ENCODE measurements around the gene AGBL1.
"Not testable (repeated sequence)": the region's sequence is repeated elsewhere in the genome, so short reads cannot be mapped to it uniquely, and the experiment has no call there.

AGBL1 gene

DNA sequence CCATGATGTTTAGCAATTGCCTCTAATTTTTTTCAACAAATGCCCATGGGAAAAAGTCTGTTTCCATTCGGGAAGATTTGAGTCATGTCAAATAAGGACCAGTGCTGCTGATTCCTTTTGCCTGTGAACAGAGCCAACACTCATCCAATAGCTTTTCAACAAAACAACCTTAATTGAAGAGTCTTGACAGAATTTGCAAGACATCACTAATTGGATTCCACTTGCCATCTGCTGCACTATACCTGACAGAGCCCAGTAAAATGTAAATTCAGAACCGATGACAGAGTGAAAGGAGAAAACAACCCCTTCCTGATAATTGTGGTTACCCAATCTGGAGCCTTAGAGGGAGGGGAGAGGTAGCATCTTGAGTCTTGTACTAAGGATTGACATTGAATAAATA is 426.7 kb downstream of the AGBL1 start:
- DNase-seq (ENCODE audit: low spot score) = no peak

DNA sequence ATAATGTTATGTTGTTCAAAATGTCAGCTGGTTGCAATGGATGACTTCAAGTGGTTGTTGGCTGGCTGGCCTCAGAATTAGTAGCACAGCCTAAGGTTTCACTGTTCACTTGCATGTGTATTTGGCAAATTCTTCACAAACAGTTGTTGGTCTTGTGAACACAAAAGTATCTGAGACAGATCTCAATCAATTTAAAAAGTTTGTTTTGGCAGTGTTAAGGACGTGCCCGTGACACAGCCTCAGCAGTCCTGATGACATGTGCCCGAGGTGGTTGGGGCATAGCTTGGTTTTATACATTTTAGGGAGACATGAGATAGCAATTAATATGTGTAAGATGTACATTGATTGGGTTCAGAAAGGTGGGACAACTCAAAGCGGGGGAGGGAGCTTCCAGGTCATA is 436.0 kb downstream of the AGBL1 start:
- DNase-seq (ENCODE audit: low spot score) = no peak

DNA sequence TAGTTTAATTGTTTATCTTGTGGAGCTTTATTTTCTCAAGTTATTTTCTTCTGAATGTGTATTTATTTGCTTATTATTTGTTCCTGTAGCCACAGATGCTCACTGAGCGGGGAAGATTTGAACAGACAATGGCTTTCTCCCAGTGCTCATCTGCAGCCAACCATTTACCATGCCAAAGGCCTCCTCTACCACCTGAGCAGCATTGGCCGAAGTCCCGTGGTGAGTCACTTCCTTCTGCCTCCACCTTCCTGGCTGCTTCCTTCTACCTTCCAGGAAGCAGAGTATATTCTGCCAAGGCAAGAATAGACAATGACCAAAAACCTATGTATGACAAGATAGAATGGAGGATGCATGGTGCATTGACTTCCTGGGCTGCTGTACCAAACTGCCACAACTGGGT is 443.1 kb downstream of the AGBL1 start:
- DNase-seq (ENCODE audit: low spot score) = no peak

DNA sequence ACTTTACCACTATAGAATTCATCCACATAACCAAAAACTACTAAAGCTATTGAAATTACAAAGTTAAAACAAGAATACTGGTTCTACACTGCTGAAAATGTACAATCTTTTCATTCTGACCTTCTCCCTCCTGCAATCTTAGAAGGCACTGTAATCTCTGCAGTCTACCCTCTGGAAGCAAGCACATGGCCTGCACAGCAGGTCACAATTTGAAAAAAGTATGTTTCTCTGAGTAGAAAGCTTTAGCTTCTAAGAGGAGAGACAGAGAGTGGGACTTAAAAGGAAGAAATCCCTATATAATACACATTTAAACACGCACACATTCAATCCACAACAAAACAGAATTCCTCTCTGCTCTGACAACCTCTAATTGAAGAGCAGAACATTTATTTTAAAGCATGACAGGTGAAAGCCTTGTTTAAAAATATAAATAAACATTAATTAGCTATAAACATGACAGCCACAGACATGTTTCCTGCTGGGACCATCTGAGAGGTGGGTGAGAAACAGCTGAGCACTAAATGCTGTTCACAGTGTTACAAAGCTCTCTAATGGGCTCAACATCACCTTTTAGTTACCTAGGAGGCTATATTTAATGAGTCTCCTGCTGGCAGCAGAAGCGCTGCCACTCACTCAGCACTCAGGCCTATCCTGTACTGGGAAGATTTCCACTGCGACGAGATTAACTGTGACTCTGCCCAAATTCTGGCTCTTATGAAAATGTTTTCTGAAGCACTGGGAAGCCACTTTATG is 447.4 kb downstream of the AGBL1 start:
- no peak for DNase-seq (ENCODE audit: low spot score)

DNA sequence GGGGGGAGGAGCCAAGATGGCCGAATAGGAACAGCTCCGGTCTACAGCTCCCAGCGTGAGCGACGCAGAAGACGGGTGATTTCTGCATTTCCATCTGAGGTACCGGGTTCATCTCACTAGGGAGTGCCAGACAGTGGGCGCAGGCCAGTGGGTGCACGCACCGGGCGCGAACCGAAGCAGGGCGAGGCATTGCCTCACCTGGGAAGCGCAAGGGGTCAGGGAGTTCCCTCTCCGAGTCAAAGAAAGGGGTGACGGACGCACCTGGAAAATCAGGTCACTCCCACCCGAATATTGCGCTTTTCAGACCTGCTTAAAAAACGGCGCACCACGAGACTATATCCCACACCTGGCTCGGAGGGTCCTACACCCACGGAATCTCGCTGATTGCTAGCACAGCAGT is 448.4 kb downstream of the AGBL1 start:
- DNase-seq (ENCODE audit: low spot score) = not testable (repeated sequence)

DNA sequence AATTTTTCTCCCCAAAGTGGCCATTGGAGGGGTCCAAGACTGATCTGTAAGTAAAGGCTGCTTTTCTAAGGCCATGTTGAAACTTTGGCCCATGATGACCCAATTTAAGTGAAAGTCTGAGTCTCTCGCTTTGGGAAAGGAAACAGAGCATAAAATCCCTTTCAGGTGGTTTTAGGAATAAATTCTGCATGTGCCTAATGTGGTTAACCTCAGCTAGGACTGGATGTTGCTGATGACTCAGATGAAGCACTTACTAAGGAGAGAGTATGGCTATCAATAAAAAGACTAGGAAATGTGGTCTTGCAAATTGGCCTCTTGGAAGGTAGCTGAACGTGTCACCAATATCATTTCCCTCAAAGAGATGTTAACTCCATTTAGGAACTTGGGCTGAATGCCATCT is 458.5 kb downstream of the AGBL1 start:
- no peak for DNase-seq (ENCODE audit: low spot score)

DNA sequence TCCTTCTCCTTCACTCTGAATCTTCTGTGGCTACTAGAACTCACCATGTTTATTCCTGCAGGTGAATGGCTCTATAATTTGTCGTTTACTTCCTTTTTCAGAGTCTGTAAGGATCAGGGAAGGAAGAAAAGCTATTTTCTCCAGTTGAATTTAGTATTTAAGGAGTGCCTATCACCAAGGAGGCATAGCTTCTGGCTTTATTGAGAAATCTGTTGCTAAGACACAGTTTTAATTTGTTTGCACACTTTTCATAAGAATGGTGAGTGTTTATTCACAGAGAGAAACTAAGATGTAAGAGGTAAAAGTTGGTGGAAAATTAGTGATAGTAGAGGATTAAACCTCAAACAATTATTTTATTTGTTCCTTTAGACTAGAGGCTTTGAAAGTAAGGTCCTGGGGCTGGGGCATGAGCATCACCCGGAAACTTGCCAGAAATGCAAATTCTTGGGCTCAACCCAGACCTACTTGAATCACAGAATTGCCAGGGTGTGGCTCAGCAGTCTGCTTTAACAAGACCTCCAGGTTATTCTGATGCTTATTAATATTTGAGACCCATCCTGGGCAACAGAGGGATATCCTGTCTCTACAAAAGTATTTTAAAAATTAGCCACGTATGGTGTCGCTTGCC is 461.3 kb downstream of the AGBL1 start:
- no peak for DNase-seq (ENCODE audit: low spot score)

DNA sequence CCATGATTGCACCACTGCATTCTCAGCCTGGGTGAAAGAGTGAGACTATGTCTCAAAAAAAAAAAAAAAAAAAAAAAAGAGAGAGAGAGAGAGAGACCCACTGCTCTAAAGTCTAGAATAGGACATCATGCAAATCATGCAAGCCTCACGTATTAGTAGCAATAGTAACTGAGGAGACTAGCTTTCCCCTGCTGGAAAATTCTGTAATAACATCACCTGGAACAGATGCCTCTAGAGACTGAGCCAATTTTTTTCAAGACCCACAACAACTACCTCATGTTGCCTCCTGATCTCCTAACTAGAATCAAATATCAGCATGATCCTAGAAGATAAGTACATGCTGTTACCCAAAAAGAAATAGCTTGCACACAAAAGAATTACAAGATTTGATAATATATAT is 461.9 kb downstream of the AGBL1 start:
- no peak for DNase-seq (ENCODE audit: low spot score)

DNA sequence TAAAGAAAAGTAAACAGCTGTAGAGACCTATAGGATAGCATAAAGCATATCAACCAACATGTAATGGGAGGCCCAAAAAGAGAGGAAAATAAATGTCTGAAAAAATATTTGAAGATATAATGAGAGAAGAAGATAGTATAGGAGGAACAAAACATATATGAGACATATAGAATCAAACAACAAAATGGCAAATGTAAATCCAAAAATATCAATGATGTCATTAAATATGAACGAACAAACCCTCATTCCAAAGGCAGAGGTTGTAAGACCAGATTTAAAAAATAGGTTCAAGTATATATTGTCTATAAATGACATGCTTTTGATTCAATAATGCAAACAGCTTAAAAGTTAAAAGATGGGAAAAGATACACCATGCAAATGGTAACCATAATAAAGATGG is 470.4 kb downstream of the AGBL1 start:
- no peak for DNase-seq (ENCODE audit: low spot score)

DNA sequence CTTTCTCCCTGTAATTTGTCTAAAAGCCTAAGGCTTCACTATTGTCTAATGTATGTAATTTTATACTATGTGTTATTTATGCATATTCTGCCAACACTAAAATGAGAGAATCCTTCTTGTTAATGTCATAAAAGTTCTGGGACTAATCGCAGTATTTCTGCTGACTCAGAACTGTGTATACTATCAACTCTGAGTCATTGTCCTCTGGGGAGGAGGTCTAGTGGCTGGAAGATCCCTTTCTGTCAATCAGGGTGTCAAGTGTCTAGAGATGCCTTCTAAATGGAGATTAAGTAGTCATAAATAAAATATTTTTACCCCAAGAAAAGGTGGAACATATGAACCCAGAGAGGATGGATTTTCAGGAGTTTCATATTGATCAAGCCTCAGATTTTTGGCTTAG is 473.4 kb downstream of the AGBL1 start:
- DNase-seq (ENCODE audit: low spot score) = no peak

DNA sequence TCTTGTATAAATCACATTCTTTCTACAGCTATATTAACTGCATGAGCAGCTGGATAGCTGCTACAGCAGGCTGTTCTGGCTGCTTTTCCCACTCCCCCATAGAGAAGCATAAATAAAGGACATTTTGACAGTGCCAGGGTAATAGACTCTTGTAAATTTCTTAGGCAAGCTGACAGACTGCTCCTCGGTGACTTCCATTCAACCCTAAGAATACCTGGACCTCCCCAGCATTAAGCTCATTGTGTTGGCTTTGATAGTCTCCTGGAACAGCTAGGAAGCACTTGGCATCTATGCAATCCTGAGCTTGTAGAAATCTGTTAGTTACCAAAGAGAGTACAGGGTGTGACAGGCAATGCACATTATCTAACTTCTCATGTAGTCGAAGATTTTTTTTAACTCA is 475.4 kb downstream of the AGBL1 start:
- no peak for DNase-seq (ENCODE audit: low spot score)

DNA sequence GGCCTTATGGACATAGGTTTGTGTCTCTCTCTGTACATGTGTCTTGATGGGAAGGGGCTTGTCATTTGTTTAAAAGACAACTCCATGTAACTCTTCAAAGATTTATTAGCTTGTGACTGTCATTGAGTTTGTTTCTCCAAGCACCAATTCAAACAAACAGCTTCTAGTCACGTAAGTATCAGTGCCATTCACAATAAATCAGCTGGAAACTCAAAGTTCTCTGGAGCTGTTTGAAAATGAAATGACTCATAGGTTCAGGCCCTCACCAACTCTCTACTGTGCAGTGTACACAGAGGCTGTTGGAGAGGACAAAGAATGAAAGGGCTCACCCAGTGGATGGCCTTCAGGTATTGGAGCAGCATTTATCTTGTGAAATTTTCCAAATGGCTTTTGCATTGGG is 476.3 kb downstream of the AGBL1 start:
- DNase-seq (ENCODE audit: low spot score) = no peak

DNA sequence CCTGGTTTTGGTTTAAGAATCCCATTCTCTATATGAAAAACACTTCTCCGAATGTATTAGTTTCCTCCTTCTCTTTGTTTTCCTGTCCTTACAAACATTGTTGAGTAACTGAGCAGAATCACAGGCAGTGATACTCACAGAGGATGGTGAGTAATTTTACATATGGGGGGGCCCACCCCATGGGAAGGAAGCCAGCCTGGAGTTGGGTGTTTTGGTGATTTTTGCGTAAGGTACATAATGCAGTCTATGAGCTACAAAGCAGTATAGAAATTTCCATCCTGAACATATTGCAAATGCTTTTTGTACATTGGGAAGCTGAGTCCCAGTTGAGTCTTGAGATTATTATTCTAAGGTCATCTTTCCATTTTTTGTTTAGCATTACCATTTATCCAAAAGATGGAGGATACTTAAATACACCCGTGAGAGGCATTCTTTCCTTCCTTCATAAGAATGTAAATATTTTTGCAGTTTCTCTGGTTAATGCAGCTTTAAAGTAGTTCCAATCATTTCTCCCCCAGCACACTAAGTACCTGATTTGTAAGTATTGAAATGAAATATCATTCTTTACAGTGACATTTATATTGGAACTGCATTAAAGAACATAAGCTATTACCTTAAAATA is 476.8 kb downstream of the AGBL1 start:
- DNase-seq (ENCODE audit: low spot score) = no peak

DNA sequence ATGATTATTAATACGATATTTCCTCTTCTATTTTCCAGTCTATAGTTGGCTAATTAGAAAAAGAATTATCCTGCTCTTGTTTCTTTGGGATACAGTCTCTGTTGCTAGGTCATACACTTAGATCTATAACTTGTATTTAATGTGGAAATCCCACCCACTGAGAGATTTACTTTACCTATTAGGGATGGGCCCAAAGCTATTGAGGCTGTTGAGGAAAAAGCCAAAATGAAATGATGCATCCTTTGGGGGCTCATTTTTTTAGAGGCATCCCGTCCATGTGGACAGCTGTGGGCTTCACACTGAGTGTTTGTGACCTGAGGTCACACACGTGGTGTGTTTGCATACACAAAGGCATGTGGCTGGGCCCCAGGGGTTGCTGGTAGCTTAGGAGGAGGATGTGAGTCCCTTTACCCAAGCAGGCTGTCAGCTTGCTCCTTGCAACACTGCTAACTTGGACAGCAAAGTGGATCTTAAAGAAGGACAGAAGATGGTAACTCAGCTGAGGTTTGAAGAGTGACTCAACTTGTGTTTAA is 477.4 kb downstream of the AGBL1 start:
- DNase-seq (ENCODE audit: low spot score) = no peak

DNA sequence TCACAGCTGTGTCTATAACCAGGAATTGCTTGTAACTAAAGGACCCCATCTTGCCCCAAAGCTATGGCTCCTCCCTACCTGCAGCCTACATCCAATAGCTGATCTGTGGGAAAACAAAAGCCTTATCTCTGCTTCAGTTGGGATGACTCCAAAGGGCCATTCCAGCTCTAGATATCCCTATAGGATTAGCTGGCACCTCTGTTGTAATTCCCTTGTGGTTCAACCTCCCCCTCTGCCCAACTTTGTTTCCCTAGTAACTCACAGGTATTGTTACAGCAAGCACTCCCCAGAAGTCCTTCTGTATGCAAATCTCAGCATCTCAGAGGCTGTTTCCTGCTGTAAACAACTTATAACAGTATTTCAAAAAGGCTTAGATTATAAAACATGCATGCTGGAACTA is 478.6 kb downstream of the AGBL1 start:
- DNase-seq (ENCODE audit: low spot score) = no peak

DNA sequence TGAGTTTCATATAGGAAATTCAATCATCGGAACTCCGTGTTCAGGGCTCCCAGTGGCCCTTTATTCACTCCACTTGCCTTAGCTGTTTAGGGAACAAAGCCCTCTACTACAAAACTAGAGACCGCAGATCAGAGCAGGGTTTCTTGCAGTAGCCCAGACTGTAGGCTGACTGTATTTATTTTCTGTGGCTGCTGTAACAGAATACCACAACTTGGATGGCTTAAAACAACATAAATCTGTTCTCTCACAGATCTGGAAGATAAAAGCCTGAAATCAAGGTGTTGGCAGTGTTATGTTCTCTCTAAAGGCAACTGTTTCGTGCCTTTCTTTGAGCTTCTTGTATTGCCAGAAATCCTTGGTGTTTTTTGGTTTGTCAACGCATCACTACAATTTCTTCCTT is 479.0 kb downstream of the AGBL1 start:
- DNase-seq (ENCODE audit: low spot score) = no peak

DNA sequence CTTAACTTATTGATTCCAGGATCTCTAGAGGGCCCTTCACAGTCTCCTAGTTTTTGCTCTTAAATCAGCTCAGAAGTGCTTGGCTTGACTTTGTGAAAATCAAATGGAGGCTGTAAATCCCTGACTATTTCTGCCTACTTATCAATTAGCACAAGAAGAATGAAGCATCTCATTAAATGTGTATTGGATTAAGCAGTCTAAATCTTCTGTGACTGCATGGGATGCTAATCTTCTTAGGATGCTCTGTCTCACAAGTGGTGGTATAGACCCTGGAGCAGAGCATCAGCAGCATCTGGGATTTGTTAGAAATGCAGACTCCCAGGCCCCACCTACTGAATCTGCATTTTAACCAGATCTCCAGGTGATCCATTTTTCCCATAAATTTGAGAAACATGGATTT is 488.7 kb downstream of the AGBL1 start:
- DNase-seq (ENCODE audit: low spot score) = no peak

DNA sequence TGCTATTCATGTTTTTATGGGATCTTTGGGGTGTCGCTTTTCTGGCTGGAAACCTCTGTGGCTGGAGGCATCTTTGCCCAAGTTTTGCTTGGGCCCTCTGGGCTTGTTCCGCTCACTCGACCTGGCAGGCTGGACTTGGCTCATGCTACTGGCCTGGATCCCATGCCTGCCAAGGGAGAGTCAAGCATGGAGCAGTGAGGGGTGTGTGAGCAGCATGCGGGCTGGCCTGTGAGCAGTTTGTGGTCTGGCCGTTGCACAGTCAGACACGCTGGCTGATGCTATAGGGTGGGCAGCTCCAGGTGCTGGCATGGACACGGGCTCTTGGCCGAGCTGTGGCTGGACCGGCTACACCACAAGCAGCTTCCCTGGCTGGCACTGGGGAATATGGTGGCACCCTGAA is 491.1 kb downstream of the AGBL1 start:
- no peak for DNase-seq (ENCODE audit: low spot score)

DNA sequence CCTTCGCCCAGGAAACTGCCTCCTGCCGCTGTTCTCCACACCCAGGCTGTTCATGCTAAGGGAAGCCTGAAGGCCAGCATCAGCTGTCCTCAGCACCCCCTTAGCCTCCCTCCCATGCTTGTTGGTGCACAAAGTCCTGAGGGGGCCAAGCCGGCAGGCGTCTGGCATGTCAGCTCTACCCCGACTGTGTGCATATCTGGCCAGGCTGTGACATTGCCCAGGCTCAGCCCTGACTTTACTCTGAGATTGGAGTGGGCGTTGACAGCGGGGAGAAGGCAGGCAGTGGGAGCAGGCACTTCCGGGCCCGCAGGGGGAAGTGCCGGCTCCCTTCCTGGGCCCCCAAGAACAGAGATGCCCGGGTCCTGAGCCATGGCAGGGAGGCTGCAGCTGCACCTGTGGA is 492.2 kb downstream of the AGBL1 start:
- DNase-seq (ENCODE audit: low spot score) = no peak

DNA sequence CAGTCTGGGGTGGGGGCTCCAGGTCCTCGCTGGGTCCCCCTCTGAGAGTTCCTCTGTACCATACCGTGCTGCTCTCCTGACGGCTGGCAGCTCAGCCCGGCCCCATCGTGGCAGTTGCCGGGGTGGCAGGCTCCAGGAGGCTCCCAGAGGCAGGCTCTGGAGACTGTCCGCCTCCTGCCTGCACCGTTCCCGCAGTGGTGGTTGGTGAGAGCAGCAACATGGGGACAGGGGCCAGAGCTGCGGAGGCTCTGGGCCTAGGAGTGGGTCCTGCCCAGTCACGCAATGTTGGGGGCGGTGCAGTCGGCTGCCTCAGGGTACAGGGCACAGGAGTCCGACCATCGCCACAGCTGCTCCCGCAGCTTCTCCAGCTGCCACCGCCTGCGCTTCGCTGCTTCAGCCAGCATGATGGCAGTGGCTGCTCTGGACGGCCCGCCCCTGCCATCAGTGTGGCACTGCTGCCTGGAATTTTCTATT is 492.7 kb downstream of the AGBL1 start:
- no peak for DNase-seq (ENCODE audit: low spot score)

DNA sequence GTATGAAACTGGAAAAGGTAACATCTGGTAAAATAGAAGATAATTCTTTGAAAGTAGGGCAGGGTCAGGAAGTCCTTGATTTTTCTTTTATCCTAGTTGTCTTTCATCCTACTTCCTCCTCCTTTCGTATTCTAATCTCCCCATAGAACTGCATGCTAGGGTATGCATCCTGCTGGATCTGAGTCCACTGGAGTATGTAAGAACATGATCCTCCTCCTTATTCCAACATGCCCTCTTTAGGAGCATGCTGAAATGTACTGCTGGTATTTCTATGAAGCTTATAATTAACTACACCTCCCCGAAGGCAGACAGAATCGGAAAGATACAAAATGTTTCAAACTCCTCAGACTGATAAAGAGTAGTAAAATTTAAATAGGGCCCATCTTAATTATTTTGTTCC is 493.8 kb downstream of the AGBL1 start:
- no peak for DNase-seq (ENCODE audit: low spot score)

DNA sequence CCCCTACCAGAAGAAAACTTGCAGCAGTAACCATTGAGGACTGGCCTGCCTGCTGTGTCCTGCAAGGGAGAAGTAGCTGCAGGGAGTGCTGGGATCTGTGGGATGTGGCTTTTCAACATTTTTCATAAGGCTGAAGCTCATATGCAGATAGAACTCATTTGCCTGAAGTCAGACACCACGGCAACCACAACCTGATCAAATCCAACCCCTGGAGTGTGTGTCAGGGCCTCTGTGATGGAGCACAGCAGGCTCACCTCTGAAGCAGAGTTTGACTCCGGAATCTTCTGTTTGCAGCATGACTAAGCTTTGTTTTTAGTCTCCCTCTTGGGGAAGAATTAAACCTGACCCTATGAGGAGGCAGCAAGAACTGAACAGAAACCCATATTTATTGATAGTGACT is 508.7 kb downstream of the AGBL1 start:
- DNase-seq (ENCODE audit: low spot score) = no peak

DNA sequence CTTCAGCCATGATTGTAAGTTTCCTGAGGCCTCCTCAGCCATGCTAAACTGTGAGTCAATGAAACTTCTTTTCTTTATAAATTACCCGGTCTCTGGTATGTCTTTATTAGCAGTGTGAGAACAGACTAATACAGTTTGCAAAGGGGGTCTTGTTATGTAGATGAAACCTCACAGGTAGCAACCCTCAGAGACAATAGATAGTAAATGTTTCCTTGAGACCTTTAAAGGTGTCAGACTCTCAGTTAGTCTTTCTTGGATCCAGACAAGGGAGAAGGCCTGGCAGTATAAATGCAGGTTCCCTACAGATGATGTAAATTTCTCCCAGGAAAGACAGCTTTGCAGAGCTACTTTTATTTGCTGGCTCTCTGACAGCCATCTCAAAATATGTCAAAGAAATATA is 510.8 kb downstream of the AGBL1 start:
- DNase-seq (ENCODE audit: low spot score) = no peak

Data from LoVo (cell line).